GM19397 (cell line): ENCODE data around the gene CYP4A11.
"Not testable (repeated sequence)": the region's sequence is repeated elsewhere in the genome, so short reads cannot be mapped to it uniquely, and the experiment has no call there.

Experiments used
- ATAC-seq: cut with Tn5 transposase; IDR thresholded peaks from one replicate; pipeline ENCODE4 v1.9.1; 2021; ENCODE audit warnings: mild to moderate bottlenecking, moderate library complexity; ENCODE audit not compliant: unreplicated experiment

Gene CYP4A11

DNA sequence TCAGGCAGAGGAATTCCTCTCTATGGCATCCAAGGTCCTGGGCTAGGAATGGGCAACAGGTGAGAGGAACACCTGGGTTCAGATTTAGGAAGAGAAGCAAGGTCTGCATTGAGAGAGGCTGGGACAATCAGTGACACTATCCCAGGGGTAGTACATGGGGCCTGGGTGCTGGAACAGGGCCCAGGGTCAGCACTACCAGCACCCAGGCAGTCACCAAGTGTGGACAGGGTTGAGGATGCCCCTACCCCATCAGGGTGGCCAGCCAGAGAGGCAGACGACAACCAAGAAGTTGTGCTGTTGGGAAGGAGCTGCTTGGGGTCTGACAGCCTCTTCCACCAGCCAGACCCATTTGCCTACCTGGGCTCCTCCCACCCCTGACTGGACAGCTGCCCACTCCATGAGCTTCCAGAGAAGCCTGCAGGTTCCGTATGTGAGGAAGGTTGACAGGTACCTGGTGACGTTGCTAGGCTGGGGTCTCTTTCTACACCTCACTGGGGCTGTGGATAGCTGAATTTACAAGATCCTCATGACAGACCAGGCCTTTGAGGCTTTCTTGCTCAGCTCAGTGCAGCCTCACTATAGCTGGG is 13.9 kb downstream of the CYP4A11 start:
- ATAC-seq, result no peak

DNA sequence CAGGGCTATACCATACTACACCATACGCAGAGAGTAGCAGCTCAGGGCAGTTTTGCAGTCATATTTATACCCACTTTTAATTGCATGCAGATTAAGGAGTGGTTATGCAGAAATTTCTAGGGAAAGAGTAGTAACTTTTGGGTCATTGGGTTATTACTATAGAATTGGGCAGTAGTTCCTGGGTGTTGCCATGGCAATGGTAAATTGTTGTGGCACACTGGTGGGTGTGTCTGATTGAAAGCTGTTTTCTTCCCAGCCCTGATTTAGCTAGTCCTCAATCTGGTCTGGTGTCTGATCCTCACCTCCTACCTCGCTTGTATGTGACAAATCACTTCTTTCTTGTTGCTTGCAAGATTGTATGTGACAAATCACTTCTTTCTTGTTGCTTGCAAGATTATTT is 30.5 kb downstream of the CYP4A11 start:
- no peak for ATAC-seq

DNA sequence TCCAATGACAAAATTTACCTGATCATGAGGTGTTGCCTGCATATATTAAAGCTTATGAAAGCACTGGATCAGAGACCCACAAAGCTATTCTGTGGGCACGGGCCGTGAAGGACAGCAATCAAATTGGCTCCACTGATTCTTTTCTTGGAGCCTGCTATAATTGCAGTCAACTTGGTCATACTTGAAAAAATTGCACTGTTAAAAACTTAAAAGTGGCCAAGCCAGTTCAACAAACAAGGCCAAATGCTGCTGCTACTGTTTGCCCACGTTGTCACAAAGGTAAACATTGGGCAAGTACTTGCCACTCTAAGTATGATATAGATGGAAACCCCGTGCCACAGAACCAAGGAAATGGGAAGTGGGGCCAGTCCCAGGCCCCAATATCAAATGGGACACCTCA is 37.8 kb downstream of the CYP4A11 start:
- ATAC-seq, result no peak

GRCh38 chr1:46900401-46900800 is 40.9 kb downstream of the CYP4A11 start:
- ATAC-seq, result no peak

- not testable (repeated sequence) for ATAC-seq
Observed at GRCh38 chr1:46881656-46882055, 59.6 kb downstream of the CYP4A11 start.
